ENCODE measurements around the gene PDGFB. TPM values are rescaled to one million over a fixed set of nuclear protein-coding genes. Genes with fewer than 3 reads are reported as not detected.

Gene PDGFB
- total RNA-seq, 1 donor from 2014 or later, result 27.3 TPM

DNA sequence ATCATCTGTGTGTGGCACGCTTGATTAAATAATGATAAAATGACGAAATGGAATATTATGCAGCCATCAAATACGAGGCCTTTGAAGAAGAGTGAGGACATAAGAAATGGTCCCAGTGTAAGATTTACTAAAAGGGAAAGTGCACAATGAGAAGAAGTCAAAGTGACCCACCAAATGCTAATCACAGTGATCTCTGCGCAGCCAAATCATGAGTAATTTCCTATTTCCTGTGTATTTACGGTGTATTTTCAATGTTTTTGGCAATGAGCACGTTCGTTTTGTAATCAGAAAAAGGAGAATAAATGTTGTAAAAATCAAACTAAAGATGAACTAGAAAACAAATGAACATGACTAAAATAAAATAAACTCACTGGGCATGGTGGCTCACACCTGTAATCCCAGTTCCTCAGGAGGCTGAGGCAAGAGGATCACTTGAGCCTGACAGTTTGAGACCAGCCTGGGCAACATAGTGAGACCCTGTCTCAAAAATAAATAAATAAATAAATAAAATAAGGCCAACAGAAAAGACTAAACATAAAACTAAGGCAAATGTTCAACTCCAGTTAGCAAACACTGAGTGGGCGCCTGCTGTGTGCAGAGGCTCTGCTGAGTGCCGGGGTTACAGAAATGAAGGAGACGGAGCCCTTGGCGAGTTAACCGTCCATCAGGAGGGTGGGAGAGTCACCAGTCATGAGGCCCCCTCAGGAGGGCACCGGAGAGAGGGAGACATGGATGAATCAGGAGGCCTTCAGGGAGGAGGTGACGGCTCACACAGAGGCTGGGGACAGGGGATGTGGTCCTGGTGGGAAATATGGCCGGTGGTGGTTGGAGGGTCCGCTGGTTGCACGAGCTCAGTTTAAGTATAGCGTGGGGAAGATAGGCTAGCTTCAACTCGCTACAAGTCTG lies 66.3 kb downstream of the PDGFB start:
- FAIRE-seq (peak; percentile 23), DNase-seq (ENCODE audit: low read depth) (peak; percentile 29)
- H3K9me3 ChIP-seq (ENCODE audit: insufficient read depth, low read depth, low read length), result no peaks in the 10 kb centered on the region
- no peaks in the 10 kb centered on the region for H3K79me2 ChIP-seq (ENCODE audit: insufficient read depth, low read length)
- Mint-ChIP-seq H3K9me3 (ENCODE audit: unreplicated experiment) (peaks cover 5% of the 10 kb centered on the region), H3K36me3 (ENCODE audit: low read depth, unreplicated experiment) (peaks cover 1% of the 10 kb centered on the region), H3K27me3 (ENCODE audit: low read depth, unreplicated experiment) (no peaks in the 10 kb centered on the region), H3K27ac (ENCODE audit: unreplicated experiment) (peak overlapping the region; percentile 55), H3K4me3 (ENCODE audit: unreplicated experiment) (no peak overlapping the region), H3K4me1 (ENCODE audit: low read depth, unreplicated experiment) (peaks cover 22% of the 10 kb centered on the region)
- H3K27ac ChIP-seq (ENCODE audit: low read depth, low read length), result peak overlapping the region; percentile 36
- H3K4me2 ChIP-seq (ENCODE audit: low read length), result peak overlapping the region; percentile 39
- H2AFZ ChIP-seq (ENCODE audit: low read depth, low read length), result no peak overlapping the region
- no peak overlapping the region for H3K4me3 ChIP-seq (ENCODE audit: insufficient read depth, low read depth, low read length)
- no peaks in the 10 kb centered on the region for H3K27me3 ChIP-seq (ENCODE audit: insufficient read depth, low read length)
- TF ChIP-seq, protein P1, sequence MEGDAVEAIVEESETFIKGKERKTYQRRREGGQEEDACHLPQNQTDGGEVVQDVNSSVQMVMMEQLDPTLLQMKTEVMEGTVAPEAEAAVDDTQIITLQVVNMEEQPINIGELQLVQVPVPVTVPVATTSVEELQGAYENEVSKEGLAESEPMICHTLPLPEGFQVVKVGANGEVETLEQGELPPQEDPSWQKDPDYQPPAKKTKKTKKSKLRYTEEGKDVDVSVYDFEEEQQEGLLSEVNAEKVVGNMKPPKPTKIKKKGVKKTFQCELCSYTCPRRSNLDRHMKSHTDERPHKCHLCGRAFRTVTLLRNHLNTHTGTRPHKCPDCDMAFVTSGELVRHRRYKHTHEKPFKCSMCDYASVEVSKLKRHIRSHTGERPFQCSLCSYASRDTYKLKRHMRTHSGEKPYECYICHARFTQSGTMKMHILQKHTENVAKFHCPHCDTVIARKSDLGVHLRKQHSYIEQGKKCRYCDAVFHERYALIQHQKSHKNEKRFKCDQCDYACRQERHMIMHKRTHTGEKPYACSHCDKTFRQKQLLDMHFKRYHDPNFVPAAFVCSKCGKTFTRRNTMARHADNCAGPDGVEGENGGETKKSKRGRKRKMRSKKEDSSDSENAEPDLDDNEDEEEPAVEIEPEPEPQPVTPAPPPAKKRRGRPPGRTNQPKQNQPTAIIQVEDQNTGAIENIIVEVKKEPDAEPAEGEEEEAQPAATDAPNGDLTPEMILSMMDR (IDR thresholded peaks at IDR 0.05; ENCODE audit: insufficient read depth, low read depth, low read length), result no peak
- no peak for TF ChIP-seq EZH2 (IDR thresholded peaks at IDR 0.05; ENCODE audit: insufficient read depth, low read length)
- no peak overlapping the region for H3K9ac ChIP-seq (ENCODE audit: low read length)
- H4K20me1 ChIP-seq (ENCODE audit: insufficient read depth, low read length), result no peaks in the 10 kb centered on the region
- H3K36me3 ChIP-seq (ENCODE audit: insufficient read depth, low read length), result no peaks in the 10 kb centered on the region
- peaks cover 47% of the 10 kb centered on the region for H3K4me1 ChIP-seq (ENCODE audit: insufficient read depth, low read length)

DNA sequence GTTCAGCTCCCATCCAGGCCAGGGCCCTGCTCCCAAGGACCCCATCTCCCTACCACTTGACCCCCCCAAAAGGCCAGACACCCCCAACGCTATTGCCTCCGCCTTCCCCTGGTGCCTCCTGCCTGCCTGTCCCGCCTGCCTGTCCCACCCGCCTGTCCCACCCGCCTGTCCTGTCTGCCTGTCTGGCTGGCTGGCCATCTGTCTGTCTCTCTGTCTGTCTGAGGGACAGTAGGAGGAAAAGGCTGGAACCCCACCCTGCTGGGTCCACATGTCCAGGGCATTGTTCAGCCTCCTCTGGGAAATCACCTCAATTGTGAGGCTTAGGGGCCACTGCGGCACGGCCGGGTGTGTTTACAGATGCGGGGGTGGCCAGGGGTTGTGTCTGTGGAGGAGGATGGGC lies 67.0 kb downstream of the PDGFB start:
- Histone ChIP-seq H4K20me1 (ENCODE audit: insufficient read depth, low read length) (no peaks in the 10 kb centered on the region), H3K4me2 (ENCODE audit: low read length) (peak overlapping the region; percentile 39), H3K4me3 (ENCODE audit: insufficient read depth, low read depth, low read length) (no peak overlapping the region), H3K9me3 (ENCODE audit: insufficient read depth, low read depth, low read length) (no peaks in the 10 kb centered on the region), H3K9ac (ENCODE audit: low read length) (peak overlapping the region; percentile 3), H3K27me3 (ENCODE audit: insufficient read depth, low read length) (no peaks in the 10 kb centered on the region), H3K4me1 (ENCODE audit: insufficient read depth, low read length) (peaks cover 52% of the 10 kb centered on the region), H3K79me2 (ENCODE audit: insufficient read depth, low read length) (no peaks in the 10 kb centered on the region), H3K27ac (ENCODE audit: low read depth, low read length) (peak overlapping the region; percentile 36), H2AFZ (ENCODE audit: low read depth, low read length) (no peak overlapping the region), H3K36me3 (ENCODE audit: insufficient read depth, low read length) (no peaks in the 10 kb centered on the region)
- peaks cover 29% of the 10 kb centered on the region for H3K4me1 Mint-ChIP-seq (ENCODE audit: low read depth, unreplicated experiment)
- TF ChIP-seq EZH2 (IDR thresholded peaks at IDR 0.05; ENCODE audit: insufficient read depth, low read length), result no peak
- TF ChIP-seq, protein P1 (IDR thresholded peaks at IDR 0.05; ENCODE audit: insufficient read depth, low read depth, low read length), result no peak
- FAIRE-seq (no peak), DNase-seq (ENCODE audit: low read depth) (no peak)
- H3K27ac Mint-ChIP-seq (ENCODE audit: unreplicated experiment), result peak overlapping the region; percentile 55
- H3K36me3 Mint-ChIP-seq (ENCODE audit: low read depth, unreplicated experiment), result peaks cover 1% of the 10 kb centered on the region
- peaks cover 5% of the 10 kb centered on the region for H3K9me3 Mint-ChIP-seq (ENCODE audit: unreplicated experiment)
- no peaks in the 10 kb centered on the region for H3K27me3 Mint-ChIP-seq (ENCODE audit: low read depth, unreplicated experiment)
- no peak overlapping the region for H3K4me3 Mint-ChIP-seq (ENCODE audit: unreplicated experiment)

DNA sequence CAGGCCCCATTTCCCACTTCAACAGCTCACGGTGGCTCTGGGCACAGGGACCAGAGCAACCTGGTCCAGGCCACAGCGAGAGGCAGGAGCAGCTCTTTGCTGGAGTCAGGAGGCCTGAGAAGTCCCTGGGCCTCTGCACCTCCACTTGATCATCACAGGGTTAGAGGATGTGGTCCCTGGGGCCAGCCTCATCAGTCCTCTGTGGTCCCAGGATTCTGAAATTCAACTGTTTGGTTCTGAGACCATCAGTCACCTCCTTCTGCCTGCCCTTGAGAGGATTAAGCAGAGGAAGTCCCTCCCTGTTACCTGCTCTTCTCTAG lies 67.4 kb downstream of the PDGFB start:
- H2AFZ ChIP-seq (ENCODE audit: low read depth, low read length), result no peak overlapping the region
- H3K4me2 ChIP-seq (ENCODE audit: low read length), result peak overlapping the region; percentile 12
- no peaks in the 10 kb centered on the region for H3K79me2 ChIP-seq (ENCODE audit: insufficient read depth, low read length)
- H3K4me1 ChIP-seq (ENCODE audit: insufficient read depth, low read length), result peaks cover 52% of the 10 kb centered on the region
- no peak overlapping the region for H3K4me3 Mint-ChIP-seq (ENCODE audit: unreplicated experiment)
- H3K27ac Mint-ChIP-seq (ENCODE audit: unreplicated experiment), result peak overlapping the region; percentile 34
- TF ChIP-seq EZH2 (IDR thresholded peaks at IDR 0.05; ENCODE audit: insufficient read depth, low read length), result no peak
- TF ChIP-seq, protein P1 (IDR thresholded peaks at IDR 0.05; ENCODE audit: insufficient read depth, low read depth, low read length), result no peak
- H3K36me3 ChIP-seq (ENCODE audit: insufficient read depth, low read length), result no peaks in the 10 kb centered on the region
- H3K9me3 Mint-ChIP-seq (ENCODE audit: unreplicated experiment), result peaks cover 2% of the 10 kb centered on the region
- FAIRE-seq (no peak), DNase-seq (ENCODE audit: low read depth) (no peak)
- H3K27ac ChIP-seq (ENCODE audit: low read depth, low read length), result no peak overlapping the region
- H3K4me1 Mint-ChIP-seq (ENCODE audit: low read depth, unreplicated experiment), result peaks cover 29% of the 10 kb centered on the region
- peak overlapping the region; percentile 3 for H3K9ac ChIP-seq (ENCODE audit: low read length)
- no peaks in the 10 kb centered on the region for H4K20me1 ChIP-seq (ENCODE audit: insufficient read depth, low read length)
- no peaks in the 10 kb centered on the region for H3K27me3 Mint-ChIP-seq (ENCODE audit: low read depth, unreplicated experiment)
- H3K9me3 ChIP-seq (ENCODE audit: insufficient read depth, low read depth, low read length), result no peaks in the 10 kb centered on the region
- H3K27me3 ChIP-seq (ENCODE audit: insufficient read depth, low read length), result no peaks in the 10 kb centered on the region
- H3K36me3 Mint-ChIP-seq (ENCODE audit: low read depth, unreplicated experiment), result peaks cover 1% of the 10 kb centered on the region
- no peak overlapping the region for H3K4me3 ChIP-seq (ENCODE audit: insufficient read depth, low read depth, low read length)
